Stimulated activated CD4-positive, alpha-beta T cell treated with anti-CD3 and anti-CD28 coated beads, TNF-alpha, amount 100 ng/mL, for 1 hour (primary cell): Measurements from ENCODE around the gene CYP19A1.
"Not testable (repeated sequence)": the region's sequence is repeated elsewhere in the genome, so short reads cannot be mapped to it uniquely, and the experiment has no call there.

Source experiments
- DNase-seq, 3 donors: peaks; one replicate each; pipeline ENCODE4 v3.0.0-alpha.2; 2020; ENCODE audit warnings: low read depth in 3 of 3, low spot score in 1 of 3

Gene CYP19A1

GRCh38 chr15:51223771-51224229 is 114.6 kb downstream of the CYP19A1 start:
- no peak for DNase-seq

- no peak for DNase-seq
These were observed 120.0 kb downstream of the CYP19A1 start for GRCh38 chr15:51218299-51218938.

GRCh38 chr15:51212909-51213308 is 125.5 kb downstream of the CYP19A1 start:
- no peak for DNase-seq

- DNase-seq, result no peak
These were observed 126.2 kb downstream of the CYP19A1 start for GRCh38 chr15:51212239-51212638.

GRCh38 chr15:51205050-51205975 is 133.1 kb downstream of the CYP19A1 start:
- DNase-seq, result no peak

GRCh38 chr15:51203797-51204196 is 134.6 kb downstream of the CYP19A1 start:
- DNase-seq, result no peak

GRCh38 chr15:51202783-51203182 is 135.6 kb downstream of the CYP19A1 start:
- no peak for DNase-seq

GRCh38 chr15:51201581-51201980 is 136.8 kb downstream of the CYP19A1 start:
- no peak for DNase-seq

- DNase-seq, result no peak
These were observed 137.6 kb downstream of the CYP19A1 start for GRCh38 chr15:51200792-51201191.

GRCh38 chr15:51199541-51199940 is 138.9 kb downstream of the CYP19A1 start:
- no peak for DNase-seq

GRCh38 chr15:51198701-51199232 is 139.6 kb downstream of the CYP19A1 start:
- no peak for DNase-seq

- DNase-seq, result no peak
These were observed 142.9 kb downstream of the CYP19A1 start for GRCh38 chr15:51195459-51195858.

GRCh38 chr15:51193979-51194378 is 144.4 kb downstream of the CYP19A1 start:
- DNase-seq, result no peak

- DNase-seq, result no peak
These were observed 144.9 kb downstream of the CYP19A1 start for GRCh38 chr15:51193526-51193925.

- peak in 2 of 3 donors; percentile 18 to 67 for DNase-seq
These were observed 145.7 kb downstream of the CYP19A1 start for GRCh38 chr15:51192521-51193280.

- no peak for DNase-seq
These were observed 146.6 kb downstream of the CYP19A1 start for GRCh38 chr15:51191766-51192165.

- DNase-seq, result no peak
These were observed 147.2 kb downstream of the CYP19A1 start for GRCh38 chr15:51191072-51191670.

GRCh38 chr15:51190424-51191068 is 147.8 kb downstream of the CYP19A1 start:
- no peak for DNase-seq

GRCh38 chr15:51189669-51190385 is 148.6 kb downstream of the CYP19A1 start:
- no peak for DNase-seq

- not testable (repeated sequence) for DNase-seq
These were observed 149.6 kb downstream of the CYP19A1 start for GRCh38 chr15:51188791-51189190.
